ENCODE measurements around the gene MST1R.

Gene MST1R

GRCh38 chr3:49930922-49931321 lies 27.2 kb upstream of the MST1R start:
- DNase-seq (ENCODE audit: insufficient read length, low spot score) (no peak), FAIRE-seq (no peak)

GRCh38 chr3:49930168-49930690 lies 26.6 kb upstream of the MST1R start:
- DNase-seq (ENCODE audit: insufficient read length, low spot score), result no peak
- no peak for FAIRE-seq
- no peak for TF ChIP-seq CTCF (IDR thresholded peaks at IDR 0.05; ENCODE audit: insufficient read depth, missing control alignments)

More at GRCh38 chr3:49930922-49931321, 27.2 kb upstream of the MST1R start:
- no peak for TF ChIP-seq CTCF (IDR thresholded peaks at IDR 0.05; ENCODE audit: insufficient read depth, missing control alignments)

GRCh38 chr3:49929291-49930167 lies 25.9 kb upstream of the MST1R start, which contains the start of gene MON1A:
TSS of gene MON1A (minus strand) at chr3:49929811. CDS start at chr3:49913346, 16,465 bp downstream.
- TF ChIP-seq CTCF (IDR thresholded peaks at IDR 0.05; ENCODE audit: insufficient read depth, missing control alignments), result peak; percentile 12
- DNase-seq (ENCODE audit: insufficient read length, low spot score) (peak; percentile 43), FAIRE-seq (no peak)

GRCh38 chr3:49928481-49929017 lies 24.9 kb upstream of the MST1R start:
- TF ChIP-seq CTCF (IDR thresholded peaks at IDR 0.05; ENCODE audit: insufficient read depth, missing control alignments), result no peak
- DNase-seq (ENCODE audit: insufficient read length, low spot score), result no peak
- no peak for FAIRE-seq

DNA sequence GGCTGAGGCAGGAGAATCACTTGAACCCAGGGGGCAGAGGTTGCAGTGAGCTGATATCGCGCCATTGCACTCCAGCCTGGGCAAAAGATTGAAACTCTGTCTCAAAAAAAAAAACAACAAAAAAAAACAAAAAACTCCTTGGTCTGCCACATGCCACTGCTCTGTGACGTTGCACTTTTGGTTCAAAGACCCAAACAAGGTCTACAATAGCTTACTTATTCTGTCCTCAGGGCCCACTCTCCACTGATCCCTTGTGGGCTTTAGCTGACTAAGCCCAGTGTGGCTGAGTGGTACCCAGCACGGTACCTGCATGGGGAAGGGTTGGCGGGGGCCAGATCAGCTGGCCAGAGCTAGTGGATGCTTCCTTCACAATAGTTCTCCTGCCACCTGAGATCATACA lies 24.1 kb upstream of the MST1R start:
- no peak for TF ChIP-seq CTCF (IDR thresholded peaks at IDR 0.05; ENCODE audit: insufficient read depth, missing control alignments)

DNA sequence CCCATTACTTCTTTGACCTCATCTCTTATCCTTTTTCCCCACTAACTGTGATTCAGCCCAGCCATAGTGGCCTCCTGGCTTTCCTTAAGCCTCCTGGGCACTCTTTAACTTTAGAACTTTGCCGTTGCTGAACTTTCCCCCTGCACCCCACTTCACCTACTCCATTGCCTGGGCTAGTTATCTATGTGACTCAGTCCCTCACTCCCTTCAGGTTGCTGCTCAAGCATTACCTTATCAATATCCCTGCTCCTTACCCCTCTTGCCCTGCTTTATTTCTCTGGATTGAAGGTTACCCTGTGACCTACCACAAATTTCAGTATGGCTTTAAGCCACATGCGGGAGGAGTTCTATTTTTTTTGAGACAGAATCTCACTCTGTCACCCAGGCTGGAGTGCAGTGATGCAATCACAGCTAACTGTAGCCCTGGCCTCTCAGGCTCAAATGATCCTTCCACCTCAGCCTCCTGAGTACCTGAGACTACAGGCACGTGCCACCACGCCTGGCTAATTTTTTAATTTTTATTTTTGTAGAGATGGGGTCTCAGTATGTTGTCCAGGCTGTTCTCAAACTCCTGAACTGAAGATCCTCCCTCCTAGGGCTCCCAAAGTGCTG lies 22.6 kb upstream of the MST1R start:
- FAIRE-seq (no peak), DNase-seq (ENCODE audit: insufficient read length, low spot score) (no peak)
- TF ChIP-seq CTCF (IDR thresholded peaks at IDR 0.05; ENCODE audit: insufficient read depth, missing control alignments), result no peak

More for the DNA sequence above, 24.1 kb upstream of the MST1R start:
- FAIRE-seq (no peak), DNase-seq (ENCODE audit: insufficient read length, low spot score) (no peak)
